COLO668 (cell line): Measurements from ENCODE around the gene CCDC85B.

Experiments used
- DNase-seq: peaks from one replicate; lab custom pipeline; 2025; ENCODE audit not compliant: unreplicated experiment; lab: John Stamatoyannopoulos, UW

The CCDC85B gene

DNA sequence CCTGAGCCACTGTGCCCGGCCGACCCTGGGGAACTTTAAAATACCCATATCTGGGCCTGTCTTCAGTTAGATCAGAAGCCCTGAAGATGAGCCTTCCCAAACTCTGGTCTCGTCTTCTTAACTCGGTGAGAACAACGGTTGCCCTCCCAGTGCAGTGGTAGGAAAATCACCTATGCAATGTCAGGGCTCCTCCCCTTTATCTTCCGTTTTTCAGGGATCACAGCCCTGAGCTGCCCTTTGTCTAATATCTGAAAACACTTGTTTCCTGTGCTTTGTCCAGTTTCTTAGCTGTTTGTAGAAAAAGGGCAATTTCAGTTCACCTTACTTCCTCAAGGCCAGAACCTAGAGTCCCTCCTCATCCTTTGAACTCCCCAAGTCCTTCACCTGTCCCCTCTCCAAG, 38.2 kb downstream of the CCDC85B start:
- no peak for DNase-seq

DNA sequence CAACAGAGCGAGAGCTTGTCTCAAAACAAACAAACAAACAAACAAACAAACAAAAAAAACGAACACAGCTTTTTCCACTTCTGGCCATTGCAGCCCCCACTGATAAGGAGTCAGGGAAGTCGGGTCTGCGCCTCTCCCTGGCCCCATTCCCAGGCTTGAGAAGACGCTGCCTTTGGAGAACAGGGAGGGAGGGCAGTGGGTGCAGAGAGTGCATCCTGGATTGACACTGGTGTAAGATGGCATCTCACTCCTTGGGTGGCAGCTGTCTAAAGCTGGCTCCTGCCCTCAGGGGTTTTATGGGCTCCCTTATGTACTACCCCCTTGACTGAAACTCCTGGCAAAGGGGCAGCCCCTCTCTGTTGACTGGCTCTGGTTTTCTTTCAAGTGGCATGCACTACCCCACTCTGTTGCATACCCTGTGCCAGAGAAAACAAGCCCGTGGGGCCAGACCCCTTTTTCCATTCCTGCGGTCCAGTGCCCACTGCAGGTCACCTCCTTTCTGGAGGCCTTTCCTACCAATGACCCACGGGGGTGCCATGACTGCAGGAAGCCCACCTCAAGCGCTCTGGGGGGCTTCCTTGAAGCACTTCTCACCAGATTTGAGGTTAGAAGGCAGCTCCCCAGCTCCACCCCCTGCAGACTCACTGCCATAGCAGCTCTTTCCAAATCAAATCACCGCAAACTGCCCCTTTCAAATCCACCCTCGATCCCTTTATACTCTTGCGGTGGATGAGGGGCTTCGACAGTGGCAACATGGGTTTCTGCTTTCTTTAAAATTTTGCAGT, 41.5 kb downstream of the CCDC85B start:
- no peak for DNase-seq

DNA sequence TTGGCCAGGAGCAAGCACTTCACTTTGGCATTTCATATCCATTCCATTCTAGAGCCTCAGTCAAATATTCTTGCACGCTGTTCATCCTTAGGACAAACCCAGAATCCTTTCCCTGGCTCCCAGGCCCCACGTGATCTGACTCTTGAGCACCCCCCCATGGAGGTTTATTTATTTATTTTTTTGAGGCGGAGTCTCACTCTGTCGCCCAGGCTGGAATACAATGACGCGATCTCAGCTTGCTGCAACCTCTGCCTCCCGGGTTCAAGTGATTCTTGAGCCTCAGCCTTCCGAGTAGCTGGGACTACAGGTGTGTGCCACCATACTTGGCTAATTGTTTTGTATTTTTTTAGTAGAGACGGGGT, 42.1 kb downstream of the CCDC85B start:
- no peak for DNase-seq

DNA sequence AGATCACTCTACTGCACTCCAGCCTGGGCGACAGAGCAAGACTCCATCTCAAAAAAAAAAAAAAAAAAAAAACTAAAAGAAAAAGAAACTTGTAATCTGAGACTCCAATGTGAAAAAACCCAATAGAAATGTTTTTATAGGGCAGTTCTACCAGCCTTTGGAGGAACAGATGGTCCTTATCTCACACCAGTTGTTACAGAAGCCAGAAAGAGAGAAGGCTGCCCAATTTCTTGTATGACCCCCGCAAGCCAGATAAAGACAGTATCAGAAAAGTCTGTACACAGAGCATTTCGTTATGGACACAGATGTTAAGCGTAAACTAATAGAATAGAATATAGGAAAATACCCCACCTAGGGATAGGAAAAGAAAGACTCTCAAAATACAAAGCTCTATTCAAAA, 43.5 kb downstream of the CCDC85B start:
- no peak for DNase-seq

DNA sequence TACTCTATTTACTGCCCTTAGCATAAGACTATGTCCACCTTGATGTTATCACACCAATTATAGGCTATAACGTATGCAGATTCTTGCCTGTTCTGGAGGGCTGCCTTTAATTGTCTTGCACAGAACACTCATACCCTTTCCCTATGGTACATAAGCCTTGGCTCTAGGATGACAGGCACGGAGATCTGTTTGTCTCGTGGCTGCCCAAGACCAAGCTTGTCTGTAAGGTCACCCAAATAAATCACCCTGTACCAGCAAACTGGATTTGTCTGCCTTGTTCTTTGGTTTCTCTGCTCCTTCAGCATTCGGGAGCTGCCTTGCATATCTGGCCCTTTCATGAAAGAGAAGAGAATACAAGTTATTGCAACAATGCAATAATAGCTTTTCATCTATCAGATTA, 47.3 kb downstream of the CCDC85B start:
- no peak for DNase-seq
